ENCODE measurements around the gene KIF19. TPM values are rescaled to one million over a fixed set of nuclear protein-coding genes. Genes with fewer than 3 reads are reported as not detected.
A peak's percentile ranks its signal among the peaks of the same experiment; 100 is the strongest.
"Not testable (repeated sequence)": the region's sequence is repeated elsewhere in the genome, so short reads cannot be mapped to it uniquely, and the experiment has no call there.

KIF19 gene
- polyA plus RNA-seq, 1 donor from 2014 or later: 0.33 TPM

DNA sequence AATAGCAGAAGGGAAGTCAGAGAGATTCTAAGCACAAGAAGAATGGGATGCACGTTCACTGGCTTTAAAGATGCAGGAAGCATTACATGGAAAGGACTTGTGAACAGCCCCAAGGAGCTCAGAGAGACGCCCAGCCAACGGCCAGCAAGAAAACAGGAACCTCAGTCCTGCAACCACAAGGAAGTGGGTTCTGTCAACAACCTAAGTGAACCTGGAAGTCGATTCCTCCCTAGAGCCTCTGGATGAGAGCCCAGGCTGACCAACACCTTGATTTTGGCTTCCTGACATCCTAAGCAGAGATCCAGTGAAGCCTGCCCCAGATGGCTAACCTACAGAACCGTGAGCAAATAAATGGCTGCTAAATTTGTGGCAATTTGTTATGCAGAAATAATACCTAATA is 65.7 kb downstream of the KIF19 start:
- Mint-ChIP-seq H3K4me3 (no peak overlapping the region), H3K9me3 (peaks cover 0 to 3% (median 0%) of the 10 kb centered on the region in 3 donors), H3K27ac (no peak overlapping the region), H3K36me3 (no peaks in the 10 kb centered on the region), H3K27me3 (peaks cover 7% of the 10 kb centered on the region), H3K4me1 (peaks cover 0 to 2% (median 0%) of the 10 kb centered on the region in 3 donors)

DNA sequence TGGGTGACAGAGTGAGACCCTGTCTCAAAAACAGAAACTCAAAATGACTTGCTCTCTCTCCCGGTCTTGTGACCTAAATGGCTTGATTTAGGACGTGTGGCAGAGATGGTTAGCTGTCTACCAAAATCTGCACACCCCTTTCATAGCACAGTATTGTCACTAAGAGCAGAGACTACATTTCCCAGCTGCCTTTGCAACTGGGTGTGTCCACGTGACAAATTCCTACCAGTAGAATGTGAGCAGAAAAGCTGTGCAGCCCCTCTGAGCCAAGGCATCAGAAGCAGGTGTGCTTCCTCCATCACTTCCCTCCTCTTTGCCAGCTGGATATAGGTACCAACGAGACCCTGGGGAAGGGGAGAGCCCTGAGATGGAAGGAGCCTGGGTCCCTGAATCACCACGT is 66.8 kb downstream of the KIF19 start:
- Mint-ChIP-seq H3K4me1 (peaks cover 0 to 2% (median 0%) of the 10 kb centered on the region in 3 donors), H3K36me3 (no peaks in the 10 kb centered on the region), H3K27me3 (peaks cover 7% of the 10 kb centered on the region), H3K4me3 (no peak overlapping the region), H3K27ac (no peak overlapping the region), H3K9me3 (peaks cover 0 to 3% (median 0%) of the 10 kb centered on the region in 3 donors)

- Mint-ChIP-seq H3K27ac (no peak overlapping the region), H3K4me3 (no peak overlapping the region), H3K36me3 (no peaks in the 10 kb centered on the region), H3K27me3 (peaks cover 7% of the 10 kb centered on the region), H3K9me3 (peaks cover 0 to 3% (median 0%) of the 10 kb centered on the region in 3 donors), H3K4me1 (peaks cover 0 to 2% (median 0%) of the 10 kb centered on the region in 3 donors)
Measured at GRCh38 chr17:74393346-74393942, 67.4 kb downstream of the KIF19 start.

DNA sequence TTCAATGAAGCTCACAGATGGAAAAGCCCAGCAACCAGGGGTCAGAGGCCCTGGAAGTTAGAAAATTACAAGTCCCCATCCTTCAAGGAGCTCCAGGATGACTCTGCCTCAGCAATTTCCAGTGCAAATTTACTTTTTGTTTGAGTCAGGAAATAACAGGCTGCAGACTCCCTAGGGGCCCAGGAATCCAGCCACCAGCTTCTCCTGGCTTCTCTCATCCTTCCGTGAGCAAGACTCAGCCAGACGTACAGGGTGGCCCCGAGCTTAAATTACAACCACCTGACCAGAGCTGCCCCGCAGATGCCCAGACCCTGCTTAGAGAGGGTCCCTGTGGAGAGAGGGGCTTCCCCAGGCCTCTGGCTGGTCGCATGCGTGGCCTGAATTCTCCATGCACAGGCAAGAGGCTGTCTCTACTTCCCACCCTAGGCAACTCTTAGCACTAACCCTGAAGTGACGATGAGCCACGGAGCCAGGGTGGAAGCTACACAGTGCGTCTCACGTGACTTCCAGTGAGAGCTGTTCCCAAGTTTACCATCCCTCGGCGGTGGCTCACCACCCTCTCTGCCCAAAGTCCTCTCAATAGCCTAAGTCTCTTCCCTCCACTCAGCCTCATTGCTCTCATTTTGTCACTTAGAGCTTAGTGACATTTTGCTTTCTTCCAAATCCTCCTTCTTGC is 68.4 kb downstream of the KIF19 start:
- Mint-ChIP-seq H3K27ac (no peak overlapping the region), H3K9me3 (peaks cover 0 to 3% (median under 1%) of the 10 kb centered on the region in 3 donors), H3K4me1 (peaks cover 0 to 2% (median 0%) of the 10 kb centered on the region in 3 donors), H3K4me3 (no peak overlapping the region), H3K36me3 (no peaks in the 10 kb centered on the region), H3K27me3 (peaks cover 7% of the 10 kb centered on the region)

GRCh38 chr17:74394977-74395376 is 69.0 kb downstream of the KIF19 start:
- H3K27me3 Mint-ChIP-seq: peaks cover 7% of the 10 kb centered on the region
- no peak overlapping the region for H3K27ac Mint-ChIP-seq
- H3K4me1 Mint-ChIP-seq: peaks cover 0 to 2% (median 0%) of the 10 kb centered on the region in 3 donors
- H3K4me3 Mint-ChIP-seq: no peak overlapping the region
- peaks cover 0 to 7% (median 3%) of the 10 kb centered on the region in 3 donors for H3K9me3 Mint-ChIP-seq
- H3K36me3 Mint-ChIP-seq: no peaks in the 10 kb centered on the region

GRCh38 chr17:74396567-74396966 is 70.5 kb downstream of the KIF19 start:
- H3K27me3 Mint-ChIP-seq: peaks cover 11% of the 10 kb centered on the region
- no peak overlapping the region for H3K27ac Mint-ChIP-seq
- H3K36me3 Mint-ChIP-seq: no peaks in the 10 kb centered on the region
- H3K9me3 Mint-ChIP-seq: peaks cover 2 to 8% (median 3%) of the 10 kb centered on the region in 3 donors
- H3K4me1 Mint-ChIP-seq: peaks cover 0 to 3% (median 0%) of the 10 kb centered on the region in 3 donors
- no peak overlapping the region for H3K4me3 Mint-ChIP-seq

- H3K27me3 Mint-ChIP-seq: peaks cover 6% of the 10 kb centered on the region
- H3K36me3 Mint-ChIP-seq: no peaks in the 10 kb centered on the region
- H3K4me3 Mint-ChIP-seq: no peak overlapping the region
- H3K27ac Mint-ChIP-seq: peak overlapping the region in 1 of 3 donors; percentile 49
- H3K9me3 Mint-ChIP-seq: peaks cover 2 to 4% (median 3%) of the 10 kb centered on the region in 3 donors
- peaks cover 0 to 2% (median 0%) of the 10 kb centered on the region in 3 donors for H3K4me1 Mint-ChIP-seq
Measured at GRCh38 chr17:74402048-74402447, 76.0 kb downstream of the KIF19 start.

DNA sequence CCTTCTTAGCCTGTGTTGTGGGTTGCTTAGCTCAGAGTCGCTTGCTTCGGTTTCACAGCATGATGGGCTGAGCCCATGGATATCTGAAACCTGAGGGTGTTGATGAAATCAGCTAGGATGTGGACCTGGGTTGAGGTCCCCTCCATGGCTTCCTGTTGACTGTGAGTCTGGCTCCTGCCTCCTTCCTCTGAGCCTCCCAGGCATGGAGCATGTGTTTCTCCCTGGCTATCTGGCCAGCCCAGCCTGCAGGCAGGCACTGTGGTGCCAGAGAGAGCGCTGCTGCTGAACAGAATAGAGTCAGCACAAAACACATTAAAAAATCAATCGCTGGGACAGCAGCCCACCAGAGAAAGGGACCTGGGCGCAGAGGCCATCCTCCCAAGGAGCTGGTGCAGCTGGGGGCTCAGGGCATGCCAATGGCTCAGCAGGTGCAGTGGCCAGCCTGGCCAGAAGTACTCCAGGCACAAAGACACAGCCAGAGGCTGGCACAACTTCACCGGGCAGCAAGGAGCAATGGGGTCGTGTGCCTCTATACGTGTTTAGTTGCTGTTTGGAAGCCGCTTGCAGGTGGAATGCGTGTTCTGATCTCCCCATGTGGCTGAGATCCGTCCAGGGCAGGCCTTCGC is 77.6 kb downstream of the KIF19 start:
- no peak overlapping the region for H3K27ac Mint-ChIP-seq
- H3K9me3 Mint-ChIP-seq: peaks cover 2 to 4% (median 3%) of the 10 kb centered on the region in 3 donors
- H3K4me3 Mint-ChIP-seq: no peak overlapping the region
- no peaks in the 10 kb centered on the region for H3K36me3 Mint-ChIP-seq
- H3K27me3 Mint-ChIP-seq: peaks cover 6% of the 10 kb centered on the region
- peaks cover 0 to 2% (median 0%) of the 10 kb centered on the region in 3 donors for H3K4me1 Mint-ChIP-seq

DNA sequence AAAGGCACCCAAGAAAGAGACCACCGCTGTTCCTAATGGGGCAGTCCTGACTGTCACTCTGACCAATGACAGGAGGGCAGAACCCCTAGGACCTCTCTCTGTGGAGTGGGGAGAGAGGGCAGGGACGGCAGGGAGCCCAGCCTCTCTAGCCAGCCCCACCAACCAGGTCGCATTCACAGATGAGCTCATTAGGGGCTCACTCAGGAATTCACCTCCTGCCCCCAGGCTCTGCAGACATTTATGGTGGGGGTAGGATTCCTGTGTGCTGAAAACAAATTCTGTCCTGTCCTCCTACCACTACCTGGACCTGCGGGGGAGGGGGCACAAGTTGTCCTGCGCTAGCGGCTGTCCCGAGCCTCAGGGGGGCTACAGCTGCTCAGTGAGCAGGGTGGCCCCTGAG is 78.2 kb downstream of the KIF19 start:
- H3K36me3 Mint-ChIP-seq: no peaks in the 10 kb centered on the region
- no peak overlapping the region for H3K27ac Mint-ChIP-seq
- peaks cover 2 to 4% (median 3%) of the 10 kb centered on the region in 3 donors for H3K9me3 Mint-ChIP-seq
- H3K27me3 Mint-ChIP-seq: peaks cover 6% of the 10 kb centered on the region
- no peak overlapping the region for H3K4me3 Mint-ChIP-seq
- H3K4me1 Mint-ChIP-seq: peaks cover 0 to 2% (median 0%) of the 10 kb centered on the region in 3 donors

DNA sequence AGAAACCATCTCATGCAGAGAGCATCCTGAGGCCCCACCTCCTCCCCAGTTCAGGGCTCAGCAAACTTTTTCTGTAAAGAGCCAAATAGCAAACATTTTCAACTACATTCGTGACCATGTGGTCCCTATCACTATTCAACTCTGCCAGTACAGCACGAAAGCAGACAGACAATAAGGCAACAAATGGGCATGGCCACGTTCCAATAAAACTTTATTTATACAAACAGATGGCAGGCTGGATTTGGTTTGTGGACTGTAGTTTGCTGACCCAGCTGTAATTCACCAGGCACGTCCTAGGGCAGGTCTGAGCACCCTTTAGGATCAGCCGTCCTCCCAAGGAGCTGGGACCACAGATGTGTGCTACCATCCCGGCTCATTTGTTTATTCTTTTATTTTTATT is 78.8 kb downstream of the KIF19 start:
- H3K27me3 Mint-ChIP-seq: peaks cover 6% of the 10 kb centered on the region
- H3K27ac Mint-ChIP-seq: no peak overlapping the region
- peaks cover 0 to 2% (median 0%) of the 10 kb centered on the region in 3 donors for H3K4me1 Mint-ChIP-seq

GRCh38 chr17:74405311-74405710 is 79.3 kb downstream of the KIF19 start:
- not testable (repeated sequence) for H3K4me1 Mint-ChIP-seq, H3K9me3 Mint-ChIP-seq, H3K27ac Mint-ChIP-seq, H3K36me3 Mint-ChIP-seq, H3K27me3 Mint-ChIP-seq, H3K4me3 Mint-ChIP-seq

More for the DNA sequence above, 78.8 kb downstream of the KIF19 start:
- H3K36me3 Mint-ChIP-seq: no peaks in the 10 kb centered on the region
- H3K9me3 Mint-ChIP-seq: peaks cover 0 to 3% (median 2%) of the 10 kb centered on the region in 3 donors
- no peak overlapping the region for H3K4me3 Mint-ChIP-seq

Other genes starting within 250 kb of the KIF19 start
- gene RPL38, start 122.5 kb upstream of the KIF19 start, polyA plus RNA-seq: 2,084 TPM
- 0.58 TPM for gene TTYH2, start 112.7 kb upstream of the KIF19 start, polyA plus RNA-seq
- not detected for gene DNAI2, start 52.0 kb upstream of the KIF19 start, polyA plus RNA-seq
- not detected for gene BTBD17, start 35.6 kb downstream of the KIF19 start, polyA plus RNA-seq
- gene GPR142, start 41.3 kb downstream of the KIF19 start, polyA plus RNA-seq: not detected
- 0.18 TPM for gene GPRC5C, start 105.9 kb downstream of the KIF19 start, polyA plus RNA-seq
- 28.0 TPM for gene CD300A, start 140.4 kb downstream of the KIF19 start, polyA plus RNA-seq
- not detected for gene CD300LB, start 205.2 kb downstream of the KIF19 start, polyA plus RNA-seq
- 1.6 TPM for gene CD300C, start 219.9 kb downstream of the KIF19 start, polyA plus RNA-seq
- 0.61 TPM for gene CD300H, start 241.3 kb downstream of the KIF19 start, polyA plus RNA-seq

All from IgD-negative memory B cell (primary cell).